PFSK-1 (cell line): ENCODE data around the gene ANKMY1.

ENCODE experiments used
- FOXP2 ChIP-seq: optimal IDR thresholded peaks from 2 replicates; pipeline ENCODE3; 2011; ENCODE audit warnings: borderline replicate concordance, control low read depth, inconsistent platforms; ENCODE audit not compliant: insufficient read depth; ENCODE audit errors: extremely low read length, extremely low read depth
- POLR2AphosphoS5 ChIP-seq: IDR thresholded peaks from 2 replicates; pipeline ENCODE4 v1.6.1; 2012; ENCODE audit warnings: low read depth, mild to moderate bottlenecking, control low read depth, low read length, moderate library complexity
- SIN3A ChIP-seq: IDR thresholded peaks from 2 replicates; pipeline ENCODE4 v1.6.1; 2012; ENCODE audit warnings: mild to moderate bottlenecking, low read length, moderate library complexity, borderline replicate concordance; ENCODE audit not compliant: insufficient read depth
- TAF1 ChIP-seq: IDR thresholded peaks from 2 replicates; pipeline ENCODE4 v1.6.1; 2012; ENCODE audit warnings: low read length, control low read depth, borderline replicate concordance; ENCODE audit not compliant: insufficient read depth
- TF ChIP-seq, protein P1 (sequence below), 2 experiments: IDR thresholded peaks; 2 replicates each; pipeline versions ENCODE4 v1.6.1 to v1.8.0; 2011 to 2012; ENCODE audit warnings: low read depth in 2 of 2, low read length in 2 of 2, control low read depth in 1 of 2, inconsistent platforms in 1 of 2, mild to moderate bottlenecking in 1 of 2, moderate library complexity in 1 of 2; ENCODE audit not compliant: insufficient read depth in 1 of 2

The ANKMY1 gene

DNA sequence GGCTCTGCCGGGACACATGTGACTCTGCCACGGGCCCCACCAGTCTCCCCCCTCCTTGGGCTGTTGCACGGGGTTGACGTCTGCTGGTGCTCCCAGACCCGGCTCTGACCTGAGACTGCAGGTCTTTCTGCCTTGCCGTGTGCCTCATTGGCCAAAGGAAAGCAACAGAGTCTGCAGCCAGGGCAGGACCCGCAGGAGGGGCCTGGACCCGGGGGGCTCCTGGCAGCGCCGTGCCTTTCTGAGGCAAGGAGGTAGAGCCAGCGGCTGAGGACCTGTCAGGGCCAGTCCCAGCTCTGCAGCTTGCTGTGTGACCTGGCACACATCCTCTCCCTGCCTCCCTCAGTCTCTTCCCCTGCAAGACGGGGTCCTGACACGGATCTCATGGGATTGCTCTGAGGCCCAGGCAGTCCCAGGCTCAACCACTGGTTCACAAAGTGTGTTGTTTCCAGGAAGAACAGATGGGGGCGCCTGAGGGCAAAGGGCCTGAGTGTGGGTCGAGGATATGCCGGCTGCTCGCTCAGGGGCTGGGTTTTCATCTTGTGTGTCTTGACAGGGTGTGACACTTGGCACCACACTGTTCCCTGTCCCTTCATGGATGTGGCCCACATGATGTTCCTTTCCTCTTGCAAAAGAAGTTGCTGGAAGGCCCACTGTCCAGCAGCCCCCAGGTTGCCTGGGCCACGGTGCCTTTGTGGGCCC lies 37.7 kb upstream of the ANKMY1 start:
- TF ChIP-seq SIN3A = no peak
- TF ChIP-seq, protein P1, sequence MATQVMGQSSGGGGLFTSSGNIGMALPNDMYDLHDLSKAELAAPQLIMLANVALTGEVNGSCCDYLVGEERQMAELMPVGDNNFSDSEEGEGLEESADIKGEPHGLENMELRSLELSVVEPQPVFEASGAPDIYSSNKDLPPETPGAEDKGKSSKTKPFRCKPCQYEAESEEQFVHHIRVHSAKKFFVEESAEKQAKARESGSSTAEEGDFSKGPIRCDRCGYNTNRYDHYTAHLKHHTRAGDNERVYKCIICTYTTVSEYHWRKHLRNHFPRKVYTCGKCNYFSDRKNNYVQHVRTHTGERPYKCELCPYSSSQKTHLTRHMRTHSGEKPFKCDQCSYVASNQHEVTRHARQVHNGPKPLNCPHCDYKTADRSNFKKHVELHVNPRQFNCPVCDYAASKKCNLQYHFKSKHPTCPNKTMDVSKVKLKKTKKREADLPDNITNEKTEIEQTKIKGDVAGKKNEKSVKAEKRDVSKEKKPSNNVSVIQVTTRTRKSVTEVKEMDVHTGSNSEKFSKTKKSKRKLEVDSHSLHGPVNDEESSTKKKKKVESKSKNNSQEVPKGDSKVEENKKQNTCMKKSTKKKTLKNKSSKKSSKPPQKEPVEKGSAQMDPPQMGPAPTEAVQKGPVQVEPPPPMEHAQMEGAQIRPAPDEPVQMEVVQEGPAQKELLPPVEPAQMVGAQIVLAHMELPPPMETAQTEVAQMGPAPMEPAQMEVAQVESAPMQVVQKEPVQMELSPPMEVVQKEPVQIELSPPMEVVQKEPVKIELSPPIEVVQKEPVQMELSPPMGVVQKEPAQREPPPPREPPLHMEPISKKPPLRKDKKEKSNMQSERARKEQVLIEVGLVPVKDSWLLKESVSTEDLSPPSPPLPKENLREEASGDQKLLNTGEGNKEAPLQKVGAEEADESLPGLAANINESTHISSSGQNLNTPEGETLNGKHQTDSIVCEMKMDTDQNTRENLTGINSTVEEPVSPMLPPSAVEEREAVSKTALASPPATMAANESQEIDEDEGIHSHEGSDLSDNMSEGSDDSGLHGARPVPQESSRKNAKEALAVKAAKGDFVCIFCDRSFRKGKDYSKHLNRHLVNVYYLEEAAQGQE (IDR thresholded peaks at IDR 0.05; ENCODE audit: insufficient read depth in 1 of 2, low read depth in 2 of 2, low read length in 2 of 2) = no peak
- no peak for TF ChIP-seq FOXP2
- no peak for TF ChIP-seq TAF1
- no peak for TF ChIP-seq POLR2AphosphoS5

DNA sequence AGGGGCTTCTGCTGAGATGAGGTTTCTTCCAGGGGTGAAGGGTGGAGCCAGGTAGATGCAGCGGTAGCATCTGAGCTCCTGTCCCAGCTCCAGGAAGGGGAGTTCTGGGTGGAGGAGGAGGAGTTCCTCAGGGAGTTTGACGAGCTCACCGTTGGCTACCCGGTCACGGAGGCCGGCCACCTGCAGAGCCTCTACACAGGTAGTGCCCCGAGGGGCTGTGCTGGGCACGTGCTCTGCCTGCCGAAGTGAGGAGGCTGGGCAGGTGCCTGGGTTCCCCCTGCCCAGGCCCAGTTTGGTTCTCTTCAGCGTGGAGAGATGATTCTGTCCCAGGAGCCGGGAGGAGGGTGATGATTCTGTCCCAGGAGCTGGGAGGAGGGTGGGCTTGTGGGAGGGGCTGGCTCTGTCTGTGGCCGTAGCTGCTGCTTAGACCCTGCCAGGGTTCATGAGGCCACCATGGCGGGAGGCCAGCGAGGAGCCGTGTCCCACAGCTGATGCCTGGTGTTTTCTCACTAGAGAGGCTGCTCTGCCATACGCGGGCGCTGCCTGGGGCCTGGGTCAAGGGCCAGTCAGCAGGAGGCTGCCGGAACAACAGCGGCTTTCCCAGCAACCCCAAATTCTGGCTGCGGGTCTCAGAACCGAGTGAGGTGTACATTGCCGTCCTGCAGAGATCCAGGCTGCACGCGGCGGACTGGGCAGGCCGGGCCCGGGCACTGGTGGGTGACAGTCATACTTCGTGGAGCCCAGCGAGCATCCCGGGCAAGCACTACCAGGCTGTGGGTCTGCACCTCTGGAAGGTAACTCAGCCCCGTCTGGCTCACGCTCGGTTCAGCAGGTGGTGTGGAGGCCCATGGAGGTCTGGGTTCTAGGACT lies 37.0 kb upstream of the ANKMY1 start:
- TF ChIP-seq SIN3A (no peak), TAF1 (no peak)

DNA sequence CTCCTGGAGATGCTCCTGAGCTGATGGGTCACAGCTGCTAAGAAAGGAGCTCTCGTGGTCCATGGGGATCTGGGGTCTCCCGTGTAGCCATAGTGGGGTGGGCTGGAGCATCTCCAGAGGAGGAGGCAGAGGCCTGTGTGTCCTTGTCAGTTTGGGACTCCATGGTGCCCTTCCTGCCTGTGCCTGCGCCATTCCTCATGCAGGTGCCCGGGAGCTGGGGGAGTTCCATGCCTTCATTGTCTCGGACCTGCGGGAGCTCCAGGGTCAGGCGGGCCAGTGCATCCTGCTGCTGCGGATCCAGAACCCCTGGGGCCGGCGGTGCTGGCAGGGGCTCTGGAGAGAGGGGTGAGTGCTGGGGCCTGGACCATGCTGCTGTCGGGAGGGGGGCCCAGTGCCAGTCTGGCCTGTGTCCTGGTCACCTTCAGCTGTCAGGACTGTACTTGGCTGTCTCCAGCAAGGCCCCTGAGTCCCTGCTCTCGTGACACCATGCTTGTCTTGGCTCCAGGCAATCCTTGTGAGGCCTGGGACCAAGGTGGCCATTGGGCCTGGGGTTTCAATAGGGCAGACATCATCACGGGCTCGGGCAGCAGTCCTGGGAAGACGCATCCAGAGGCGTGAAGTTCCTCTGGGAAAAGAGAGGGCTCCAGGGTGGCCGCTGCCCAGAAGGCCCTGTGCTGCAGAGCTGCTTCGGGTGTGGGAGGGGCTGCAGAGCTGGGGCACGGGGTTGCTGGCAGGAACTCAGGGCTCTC lies 36.1 kb upstream of the ANKMY1 start:
- TF ChIP-seq FOXP2 (no peak), SIN3A (no peak), POLR2AphosphoS5 (no peak), TAF1 (no peak)
- TF ChIP-seq, protein P1 (IDR thresholded peaks at IDR 0.05; ENCODE audit: insufficient read depth in 1 of 2, low read depth in 2 of 2, low read length in 2 of 2) = no peak

DNA sequence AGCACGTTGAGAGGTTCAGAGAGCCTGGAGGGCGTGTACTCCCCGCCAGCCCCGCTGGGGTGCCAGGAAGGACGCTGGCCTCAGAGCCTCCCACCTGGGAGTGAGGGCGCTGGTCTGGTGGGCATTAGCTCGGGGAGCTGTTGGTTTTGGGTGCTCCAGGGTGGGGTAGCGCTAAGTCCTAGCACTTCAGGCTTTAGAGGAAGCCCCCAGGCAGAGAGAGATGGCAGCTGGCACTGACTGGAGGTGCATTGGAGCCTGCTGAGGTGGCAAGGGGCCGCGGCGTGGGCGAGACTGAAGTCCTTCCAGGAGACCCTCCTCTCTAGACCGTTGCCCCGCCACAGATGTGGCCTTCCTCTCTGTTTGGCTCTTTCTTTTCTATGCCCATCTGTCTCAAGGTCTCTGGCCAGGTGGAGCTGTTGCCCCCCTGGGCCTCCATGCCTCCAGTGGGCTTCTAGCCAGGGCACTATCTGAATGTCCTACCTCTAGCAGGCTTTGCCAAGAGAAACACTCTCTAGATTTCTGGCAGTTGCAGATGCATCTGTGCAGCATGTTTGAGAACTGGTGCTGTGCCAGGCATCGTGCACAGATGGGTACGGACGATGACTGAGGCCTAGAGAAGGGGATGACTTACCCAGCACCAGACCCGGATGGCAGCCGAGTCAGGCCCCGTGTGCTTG lies 35.4 kb upstream of the ANKMY1 start:
- TF ChIP-seq POLR2AphosphoS5 (no peak), FOXP2 (no peak), SIN3A (no peak), TAF1 (no peak)
- TF ChIP-seq, protein P1 (IDR thresholded peaks at IDR 0.05; ENCODE audit: insufficient read depth in 1 of 2, low read depth in 2 of 2, low read length in 2 of 2) = no peak

DNA sequence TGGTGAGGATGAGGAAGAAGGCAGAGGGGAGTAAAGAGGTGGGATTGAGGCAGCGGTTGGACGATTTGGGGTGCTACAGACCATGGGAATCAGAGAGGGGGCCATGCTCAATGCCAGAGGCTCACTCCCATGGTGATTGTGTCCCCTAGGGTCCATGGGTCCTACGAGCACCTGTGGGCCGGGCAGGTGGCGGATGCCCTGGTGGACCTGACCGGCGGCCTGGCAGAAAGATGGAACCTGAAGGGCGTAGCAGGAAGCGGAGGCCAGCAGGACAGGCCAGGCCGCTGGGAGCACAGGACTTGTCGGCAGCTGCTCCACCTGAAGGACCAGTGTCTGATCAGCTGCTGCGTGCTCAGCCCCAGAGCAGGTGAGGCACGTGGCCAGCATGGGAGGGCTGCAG lies 34.0 kb upstream of the ANKMY1 start:
- TF ChIP-seq FOXP2 (no peak), SIN3A (no peak), TAF1 (no peak), POLR2AphosphoS5 (no peak)
- TF ChIP-seq, protein P1 (IDR thresholded peaks at IDR 0.05; ENCODE audit: insufficient read depth in 1 of 2, low read depth in 2 of 2, low read length in 2 of 2) = no peak
